Measurements from ENCODE around the gene FILIP1L.

The FILIP1L gene

GRCh38 chr3:99836681-99837080, 277.6 kb downstream of the FILIP1L start:
- Mint-ChIP-seq H3K36me3 (peaks cover 0 to 3% of the 10 kb centered on the region in 2 donors), H3K27ac (no peak overlapping the region), H3K27me3 (no peaks in the 10 kb centered on the region), H3K9me3 (no peaks in the 10 kb centered on the region), H3K4me1 (peaks cover 4 to 12% of the 10 kb centered on the region in 2 donors), H3K4me3 (no peak overlapping the region)
- ATAC-seq (replicated peaks) (no peak), DNase-seq (no peak)

GRCh38 chr3:99834211-99834957, 279.9 kb downstream of the FILIP1L start:
- Mint-ChIP-seq H3K27ac (no peak overlapping the region), H3K36me3 (no peaks in the 10 kb centered on the region), H3K9me3 (no peaks in the 10 kb centered on the region), H3K4me1 (peaks cover 1 to 12% of the 10 kb centered on the region in 2 donors), H3K4me3 (no peak overlapping the region), H3K27me3 (no peaks in the 10 kb centered on the region)
- DNase-seq (no peak), ATAC-seq (replicated peaks) (no peak)

GRCh38 chr3:99833617-99834205, 280.6 kb downstream of the FILIP1L start:
- H3K4me3 Mint-ChIP-seq = no peak overlapping the region
- no peak for ATAC-seq (replicated peaks)
- H3K36me3 Mint-ChIP-seq = peaks cover 1 to 2% of the 10 kb centered on the region in 2 donors
- H3K27ac Mint-ChIP-seq = no peak overlapping the region
- peaks cover 2 to 12% of the 10 kb centered on the region in 2 donors for H3K4me1 Mint-ChIP-seq
- DNase-seq = no peak
- H3K27me3 Mint-ChIP-seq = no peaks in the 10 kb centered on the region
- no peaks in the 10 kb centered on the region for H3K9me3 Mint-ChIP-seq

GRCh38 chr3:99829844-99830243, 284.5 kb downstream of the FILIP1L start:
- H3K4me3 Mint-ChIP-seq = no peak overlapping the region
- H3K27me3 Mint-ChIP-seq = no peaks in the 10 kb centered on the region
- H3K27ac Mint-ChIP-seq = no peak overlapping the region
- peaks cover 3 to 12% of the 10 kb centered on the region in 2 donors for H3K36me3 Mint-ChIP-seq
- no peaks in the 10 kb centered on the region for H3K9me3 Mint-ChIP-seq
- peaks cover 6 to 18% of the 10 kb centered on the region in 2 donors for H3K4me1 Mint-ChIP-seq
- DNase-seq = no peak
- no peak for ATAC-seq (replicated peaks)

GRCh38 chr3:99825004-99825640, 289.2 kb downstream of the FILIP1L start:
- H3K4me3 Mint-ChIP-seq = no peak overlapping the region

GRCh38 chr3:99823723-99824711, 290.3 kb downstream of the FILIP1L start:
- Mint-ChIP-seq H3K36me3 (peaks cover 6 to 16% of the 10 kb centered on the region in 2 donors), H3K27me3 (no peaks in the 10 kb centered on the region), H3K4me1 (peaks cover 6 to 30% of the 10 kb centered on the region in 2 donors), H3K4me3 (no peak overlapping the region), H3K9me3 (no peaks in the 10 kb centered on the region), H3K27ac (no peak overlapping the region)
- ATAC-seq (replicated peaks) (no peak), DNase-seq (no peak)

More at GRCh38 chr3:99825004-99825640, 289.2 kb downstream of the FILIP1L start:
- ATAC-seq (replicated peaks) (no peak), DNase-seq (no peak)
- Mint-ChIP-seq H3K27me3 (no peaks in the 10 kb centered on the region), H3K27ac (no peak overlapping the region), H3K4me1 (peaks cover 5 to 22% of the 10 kb centered on the region in 2 donors), H3K36me3 (peaks cover 3 to 13% of the 10 kb centered on the region in 2 donors), H3K9me3 (no peaks in the 10 kb centered on the region)

- Mint-ChIP-seq H3K36me3 (peaks cover 3 to 4% of the 10 kb centered on the region in 2 donors), H3K27ac (no peak overlapping the region), H3K4me1 (peaks cover 9 to 37% of the 10 kb centered on the region in 2 donors), H3K9me3 (no peaks in the 10 kb centered on the region), H3K4me3 (peak overlapping the region; percentile 3 to 98), H3K27me3 (no peaks in the 10 kb centered on the region)
- ATAC-seq (replicated peaks) = no peak
- DNase-seq = no peak
Observed at GRCh38 chr3:99818818-99819217, 295.5 kb downstream of the FILIP1L start.

- peak within 1 kb of the TSS; percentile 98 for H3K4me3 Mint-ChIP-seq
- H3K36me3 Mint-ChIP-seq = peaks cover 3 to 4% of the 10 kb centered on the region in 2 donors
- no peaks in the 10 kb centered on the region for H3K27me3 Mint-ChIP-seq
- peak within 1 kb of the TSS; percentile 100 for H3K27ac Mint-ChIP-seq
- ATAC-seq (replicated peaks) = peak; percentile 96 to 97
- peaks cover 9 to 32% of the 10 kb centered on the region in 2 donors for H3K4me1 Mint-ChIP-seq
- H3K9me3 Mint-ChIP-seq = no peaks in the 10 kb centered on the region
- DNase-seq = peak; percentile 91
Observed at GRCh38 chr3:99817437-99818240, 296.7 kb downstream of the FILIP1L start, which contains the start of gene CMSS1. TSS of gene CMSS1 (plus strand) at chr3:99817862.

GRCh38 chr3:99817047-99817436, 297.3 kb downstream of the FILIP1L start:
- peak in 1 of 2 donors; percentile 2 for ATAC-seq (replicated peaks)
- H3K4me1 Mint-ChIP-seq = peaks cover 9 to 32% of the 10 kb centered on the region in 2 donors
- H3K27ac Mint-ChIP-seq = peak overlapping the region; percentile 100
- H3K36me3 Mint-ChIP-seq = peaks cover 3 to 4% of the 10 kb centered on the region in 2 donors
- no peaks in the 10 kb centered on the region for H3K9me3 Mint-ChIP-seq
- H3K27me3 Mint-ChIP-seq = no peaks in the 10 kb centered on the region
- no peak for DNase-seq
- peak overlapping the region; percentile 98 for H3K4me3 Mint-ChIP-seq

- Mint-ChIP-seq H3K36me3 (peaks cover 5 to 6% of the 10 kb centered on the region in 2 donors), H3K4me3 (no peak overlapping the region), H3K9me3 (peaks cover 5 to 6% of the 10 kb centered on the region in 2 donors), H3K27ac (no peak overlapping the region), H3K4me1 (peaks cover 6 to 12% of the 10 kb centered on the region in 2 donors), H3K27me3 (no peaks in the 10 kb centered on the region)
- ATAC-seq (replicated peaks) = no peak
- DNase-seq = no peak
Observed at GRCh38 chr3:99810403-99810802, 303.9 kb downstream of the FILIP1L start.

GRCh38 chr3:99809565-99809964, 304.7 kb downstream of the FILIP1L start:
- Mint-ChIP-seq H3K9me3 (peaks cover 7 to 9% of the 10 kb centered on the region in 2 donors), H3K27me3 (no peaks in the 10 kb centered on the region), H3K4me3 (no peak overlapping the region), H3K27ac (peak overlapping the region; percentile 53), H3K4me1 (peaks cover 6 to 12% of the 10 kb centered on the region in 2 donors), H3K36me3 (peaks cover 8 to 9% of the 10 kb centered on the region in 2 donors)
- DNase-seq (no peak), ATAC-seq (replicated peaks) (no peak)

GRCh38 chr3:99808163-99808794, 306.0 kb downstream of the FILIP1L start:
- DNase-seq (no peak), ATAC-seq (replicated peaks) (no peak)
- Mint-ChIP-seq H3K4me3 (no peak overlapping the region), H3K27me3 (no peaks in the 10 kb centered on the region), H3K9me3 (peaks cover 7 to 13% of the 10 kb centered on the region in 2 donors), H3K36me3 (peaks cover 13 to 15% of the 10 kb centered on the region in 2 donors), H3K27ac (no peak overlapping the region), H3K4me1 (peaks cover 6 to 12% of the 10 kb centered on the region in 2 donors)

Measured in stimulated activated naive B cell treated with anti-CD40 and anti-IgM and Interleukin-4, amounts not matched to agents 10 μg/mL and 1 μg/mL and 100 μg/mL, for 72 hours (primary cell).